Activated T-helper 1 cell treated with Interleukin-2 at 50 U/mL for 16 hours (primary cell): ENCODE measurements around the gene EGLN2.
"Not testable (repeated sequence)": the region's sequence is repeated elsewhere in the genome, so short reads cannot be mapped to it uniquely, and the experiment has no call there.

Experiments used
- DNase-seq: peaks from one replicate; pipeline ENCODE4 v3.0.0-alpha.2; 2020; ENCODE audit warnings: low read depth

Gene EGLN2

GRCh38 chr19:40819479-40820234 is 20.7 kb downstream of the EGLN2 start:
- DNase-seq = not testable (repeated sequence)

- DNase-seq = no peak
Observed at GRCh38 chr19:40822161-40822560, 23.2 kb downstream of the EGLN2 start.

DNA sequence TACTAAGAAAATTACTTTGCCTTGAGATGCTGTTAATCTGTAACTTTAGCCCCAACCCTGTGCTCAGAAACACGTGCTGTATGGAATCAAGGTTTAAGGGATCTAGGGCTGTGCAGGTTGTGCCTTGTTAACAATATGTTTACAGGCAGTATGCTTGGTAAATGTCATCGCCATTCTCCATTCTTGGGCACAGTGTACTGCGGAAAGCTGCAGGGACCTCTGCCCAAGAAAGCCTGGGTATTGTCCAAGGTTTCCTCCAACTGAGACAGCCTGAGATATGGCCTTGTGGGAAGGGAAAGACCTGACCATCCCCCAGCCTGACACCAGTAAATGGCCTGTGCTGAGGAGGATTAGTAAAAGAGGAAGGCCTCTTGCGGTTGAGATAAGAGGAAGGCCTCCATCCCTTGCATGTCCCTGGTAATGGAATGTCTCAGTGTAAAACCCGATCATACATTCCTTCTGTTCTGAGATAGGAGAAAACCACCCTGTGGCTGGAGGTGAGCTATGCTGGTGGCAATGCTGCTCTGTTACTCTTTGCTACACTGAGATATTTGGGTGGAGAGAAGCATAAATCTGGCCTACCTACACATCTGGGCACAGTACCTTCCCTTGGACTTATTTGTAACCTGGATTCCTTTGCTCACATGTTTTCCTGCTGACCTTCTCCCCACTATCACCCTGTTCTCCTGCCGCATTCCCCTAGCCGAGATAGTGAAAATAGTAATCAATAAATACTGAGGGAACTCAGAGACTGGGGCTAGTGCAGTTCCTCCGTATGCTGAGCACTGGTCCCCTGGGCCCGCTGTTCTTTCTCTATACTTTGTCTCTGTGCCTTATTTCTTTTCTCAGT is 23.9 kb downstream of the EGLN2 start:
- not testable (repeated sequence) for DNase-seq

GRCh38 chr19:40824916-40825315 is 25.9 kb downstream of the EGLN2 start:
- not testable (repeated sequence) for DNase-seq

DNA sequence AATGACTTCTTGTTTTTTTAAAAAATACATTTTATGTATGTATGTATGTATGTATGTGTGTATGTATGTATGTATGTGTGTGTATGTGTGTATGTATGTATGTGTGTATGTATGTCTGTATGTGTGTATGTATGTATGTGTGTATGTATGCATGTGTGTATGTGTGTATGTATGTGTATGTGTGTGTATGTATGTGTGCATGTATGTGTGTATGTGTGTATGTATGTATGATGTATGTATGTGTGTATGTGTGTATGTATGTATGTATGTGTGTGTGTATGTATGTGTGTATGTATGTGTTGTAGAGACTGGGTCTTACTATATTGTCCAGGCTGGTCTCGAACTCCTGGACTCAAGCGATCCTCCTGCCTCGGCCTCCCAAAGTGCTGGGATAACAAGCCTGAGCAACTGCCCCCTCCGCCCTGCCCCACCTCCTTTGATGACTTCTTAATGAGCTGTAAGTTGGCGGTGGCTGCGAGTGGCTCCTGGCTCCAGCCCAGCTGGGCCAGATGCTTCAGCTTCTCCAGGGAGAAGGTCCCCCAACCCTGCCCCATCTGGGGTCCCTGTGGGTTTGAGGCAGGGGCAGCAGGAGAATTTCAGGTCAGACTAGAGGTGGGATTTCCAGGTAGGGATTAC is 26.6 kb downstream of the EGLN2 start:
- not testable (repeated sequence) for DNase-seq

- not testable (repeated sequence) for DNase-seq
Observed at GRCh38 chr19:40826312-40826698, 27.3 kb downstream of the EGLN2 start.

- DNase-seq = peak; percentile 53
Observed at GRCh38 chr19:40826699-40827385, 27.9 kb downstream of the EGLN2 start.

DNA sequence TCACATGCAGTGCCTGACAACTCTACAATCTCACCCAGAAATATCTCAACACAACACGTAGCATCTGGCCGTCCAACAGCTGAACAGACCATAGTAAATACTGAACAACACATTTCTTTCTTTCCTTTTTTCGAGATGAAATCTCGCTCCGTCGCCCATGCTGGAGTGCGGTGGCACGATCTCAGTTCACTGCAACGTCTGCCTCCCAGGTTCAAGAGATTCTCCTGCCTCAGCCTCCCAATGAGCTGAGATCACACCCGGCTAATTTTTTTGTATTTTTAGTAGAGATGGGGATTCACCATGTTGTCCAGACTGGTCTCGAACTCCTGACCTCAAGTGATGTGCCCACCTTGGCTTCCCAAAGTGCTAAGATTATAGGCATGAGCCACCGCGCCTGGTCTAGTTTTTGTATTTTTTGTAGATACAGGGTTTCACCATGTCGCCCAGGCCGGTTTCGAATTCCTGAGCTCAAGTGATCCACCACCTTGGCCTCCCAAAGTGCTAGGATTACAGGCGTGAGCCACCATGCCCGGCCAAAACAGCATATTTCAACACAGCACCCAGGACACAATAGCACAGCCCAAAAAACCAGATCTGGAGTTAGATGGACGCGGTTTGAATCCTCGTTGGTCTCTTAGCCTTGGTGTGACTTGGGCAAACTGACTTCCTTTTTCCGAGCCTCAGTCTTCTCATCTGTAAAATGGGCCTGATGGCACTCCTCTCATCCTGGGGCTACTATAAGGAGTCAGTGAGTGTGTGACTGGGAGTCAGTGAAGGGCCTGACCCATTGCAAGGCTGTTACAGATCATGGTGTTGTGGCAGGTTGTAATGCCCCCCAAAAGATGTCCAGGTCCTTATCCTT is 28.6 kb downstream of the EGLN2 start:
- no peak for DNase-seq

- no peak for DNase-seq
Observed at GRCh38 chr19:40829205-40829604, 30.2 kb downstream of the EGLN2 start.

DNA sequence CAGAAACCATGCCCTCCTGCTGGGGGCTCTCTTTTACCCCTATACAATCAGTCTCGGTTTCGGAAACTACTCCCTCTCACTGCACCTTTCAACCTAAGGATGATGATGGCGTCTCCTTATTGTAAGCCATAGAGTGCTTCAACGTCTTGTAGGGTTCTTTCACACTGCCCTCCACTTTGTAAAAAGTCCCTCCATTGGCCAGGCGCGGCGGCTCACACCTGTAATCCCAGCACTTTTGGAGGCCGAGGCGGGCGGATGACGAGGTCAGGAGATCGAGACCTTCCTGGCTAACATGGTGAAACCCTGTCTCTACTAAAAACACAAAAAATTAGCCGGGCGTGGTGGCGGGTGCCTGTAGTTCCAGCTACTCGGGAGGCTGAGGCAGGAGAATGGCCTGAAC is 31.8 kb downstream of the EGLN2 start:
- not testable (repeated sequence) for DNase-seq

DNA sequence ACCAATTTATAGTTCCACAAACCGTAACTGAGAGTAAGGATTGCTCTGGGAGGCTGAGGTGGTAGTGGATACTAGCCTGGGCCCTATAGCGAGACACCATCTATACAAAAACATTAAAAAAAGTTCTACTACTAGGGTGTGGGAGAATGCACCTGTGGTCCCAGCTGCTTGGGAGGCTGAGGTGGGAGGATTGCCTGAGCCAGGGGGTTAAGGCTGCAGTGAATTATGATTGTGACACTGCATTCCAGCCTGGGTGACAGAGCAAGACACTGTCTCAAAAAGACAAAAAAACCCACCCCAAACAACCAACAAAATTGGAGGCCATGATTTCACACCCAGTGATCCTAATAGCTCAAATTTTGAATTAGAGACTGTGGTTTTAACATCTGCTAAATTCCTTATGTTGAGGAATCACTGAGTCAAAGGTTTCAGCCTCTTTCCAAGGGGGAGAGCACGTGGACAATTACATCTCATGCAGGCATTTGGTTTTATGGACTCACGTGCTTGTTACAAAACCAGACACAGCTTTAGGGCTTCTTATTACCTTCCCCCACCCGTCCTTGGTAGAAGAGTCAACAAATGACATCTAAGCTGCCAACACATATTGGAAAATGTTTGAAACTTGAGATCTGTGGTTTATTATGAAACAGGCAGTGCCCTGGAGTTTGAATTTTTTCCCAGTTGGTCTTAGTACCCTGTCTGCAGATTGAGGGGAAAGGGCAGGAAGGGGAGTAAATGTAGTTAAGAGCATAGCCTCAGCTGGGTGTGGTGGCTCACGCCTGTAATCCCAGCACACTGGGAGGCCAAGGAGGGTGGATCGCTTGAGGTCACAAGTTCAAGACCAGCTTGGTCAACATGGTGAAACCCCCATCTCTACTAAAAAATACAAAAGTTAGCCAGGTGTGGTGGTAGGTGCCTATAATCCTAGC is 32.8 kb downstream of the EGLN2 start:
- no peak for DNase-seq

DNA sequence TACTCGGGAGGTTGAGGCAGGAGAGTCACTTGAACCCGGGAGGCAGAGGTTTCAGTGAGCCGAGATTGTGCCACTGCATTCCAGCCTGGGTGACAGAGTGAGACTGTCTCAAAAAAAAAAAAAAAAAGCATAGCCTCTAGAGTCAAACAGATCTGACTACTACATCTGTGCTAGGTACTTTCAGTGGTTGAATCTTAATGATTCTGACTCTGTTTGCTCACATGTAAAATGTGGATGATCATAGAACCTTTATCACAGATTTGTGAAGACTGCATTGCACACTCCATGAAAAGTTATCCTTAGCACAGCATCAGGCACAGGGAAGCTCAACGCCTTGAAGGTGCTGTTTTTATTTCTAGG is 33.4 kb downstream of the EGLN2 start:
- not testable (repeated sequence) for DNase-seq

DNA sequence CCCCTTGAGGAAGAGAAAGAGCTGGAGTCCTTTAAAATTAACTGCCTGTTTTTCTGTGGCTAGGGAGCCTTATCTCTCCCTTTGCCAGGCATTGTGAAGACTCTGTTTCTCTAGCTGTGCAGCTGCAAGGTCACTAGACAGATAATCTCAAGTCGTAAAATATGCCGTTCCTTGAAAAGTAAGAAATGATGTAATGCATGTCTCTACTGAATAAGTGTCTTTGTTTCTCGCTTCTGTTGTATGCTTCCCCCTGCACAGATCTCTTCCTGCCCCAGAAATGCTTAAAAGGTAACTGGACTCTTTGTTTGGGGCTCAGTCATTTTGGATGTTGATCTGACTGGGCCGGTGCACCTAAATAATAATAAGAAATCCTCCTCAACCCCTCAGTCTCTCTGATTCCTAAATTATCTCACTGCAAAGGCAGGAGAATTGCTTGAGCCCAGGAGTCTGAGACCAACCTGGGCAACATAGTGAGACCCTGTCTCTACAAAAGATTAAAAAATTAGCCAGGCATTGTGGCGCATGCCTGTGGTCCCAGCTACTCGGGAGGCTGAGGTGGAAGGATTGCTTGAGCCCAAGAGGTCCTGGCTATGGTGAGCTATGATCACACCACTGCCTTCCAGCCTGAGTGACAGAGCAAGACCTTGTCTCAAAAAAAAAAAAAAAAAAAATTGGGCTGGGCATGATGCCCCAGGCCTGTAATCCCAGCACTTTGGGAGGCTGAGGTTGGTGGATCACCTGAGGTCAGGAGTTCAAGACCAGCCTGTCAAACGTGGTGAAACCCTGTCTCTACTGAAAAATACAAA is 34.9 kb downstream of the EGLN2 start:
- not testable (repeated sequence) for DNase-seq

DNA sequence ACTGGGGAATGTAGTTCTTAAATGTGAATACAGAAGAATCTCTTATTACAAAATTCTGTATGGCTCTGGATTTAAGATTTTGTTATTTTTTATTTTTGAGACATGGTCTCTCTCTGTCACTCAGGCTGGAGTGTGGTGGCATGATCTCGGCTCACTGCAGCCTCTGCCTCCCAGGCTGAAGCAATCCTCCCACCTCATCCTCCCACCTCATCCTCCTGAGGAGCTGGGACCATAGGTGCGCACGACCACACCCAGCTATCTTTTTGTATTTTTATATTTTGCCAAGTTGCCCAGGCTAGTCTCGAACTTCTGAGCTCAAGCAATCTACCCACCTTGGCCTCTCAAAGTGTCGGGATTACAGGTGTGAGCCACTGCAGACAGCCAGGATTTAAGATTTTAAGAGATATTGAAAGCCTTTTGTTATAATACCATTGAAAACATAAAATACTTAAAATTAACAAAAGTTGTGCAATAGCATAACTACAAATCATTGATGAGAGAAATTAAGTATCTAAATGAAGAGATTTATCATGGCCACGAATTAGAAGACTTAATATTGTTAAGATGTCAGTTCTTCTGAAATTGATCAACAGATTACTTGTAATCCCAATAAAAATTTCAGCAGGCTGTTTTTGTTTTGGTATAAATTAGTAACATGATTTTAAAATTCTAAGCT is 37.9 kb downstream of the EGLN2 start:
- DNase-seq = no peak

DNA sequence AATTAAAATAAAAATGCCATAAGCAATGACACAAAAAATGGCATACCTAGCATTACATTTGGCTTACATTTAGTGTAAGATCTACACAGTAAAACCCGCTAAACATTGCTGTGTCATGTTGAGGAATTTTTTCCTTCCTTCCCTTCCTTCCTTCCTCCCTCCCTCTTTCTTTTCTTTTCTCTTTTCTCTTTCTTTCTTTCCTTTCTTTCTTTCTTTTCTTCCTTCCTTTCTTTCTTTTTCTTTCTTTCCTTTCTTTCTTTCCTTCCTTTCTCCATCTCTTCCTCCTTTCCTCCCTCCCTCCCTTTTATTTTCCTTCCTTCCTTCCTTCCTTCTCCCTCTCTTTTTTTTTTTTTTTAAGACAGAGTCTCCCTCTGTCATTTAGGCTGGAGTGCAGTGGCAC is 39.5 kb downstream of the EGLN2 start:
- DNase-seq = not testable (repeated sequence)

DNA sequence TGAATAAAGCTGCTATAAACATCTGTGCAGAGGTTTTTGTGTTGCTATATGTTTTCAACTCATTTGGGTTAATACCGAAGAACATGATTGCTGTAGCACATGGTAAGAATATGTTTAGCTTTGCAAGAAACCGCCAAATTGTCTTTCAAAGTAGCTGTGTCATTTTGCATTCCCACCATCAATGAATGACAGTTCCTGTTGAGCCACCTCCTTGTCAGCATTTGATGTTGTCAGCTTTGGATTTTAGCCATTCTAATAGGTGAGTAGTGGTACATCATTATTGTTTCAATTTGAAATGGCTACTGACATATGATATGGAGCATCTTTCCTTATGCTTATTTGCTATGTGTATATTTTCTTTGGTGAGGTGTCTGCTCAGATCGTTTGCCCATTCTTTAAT is 43.0 kb downstream of the EGLN2 start:
- not testable (repeated sequence) for DNase-seq

- not testable (repeated sequence) for DNase-seq
Observed at GRCh38 chr19:40842997-40843652, 44.1 kb downstream of the EGLN2 start.

- DNase-seq = peak; percentile 75
Observed at GRCh38 chr19:40843653-40844052, 44.7 kb downstream of the EGLN2 start.
